ENCODE data around the gene CABLES1. TPM values are rescaled to one million over a fixed set of nuclear protein-coding genes. Genes with fewer than 3 reads are reported as not detected.

Gene CABLES1
- total and polyA plus RNA-seq, 2 of the 4 experiments (the other 2 are of a cell fraction): 4.7 to 5.7 TPM

DNA sequence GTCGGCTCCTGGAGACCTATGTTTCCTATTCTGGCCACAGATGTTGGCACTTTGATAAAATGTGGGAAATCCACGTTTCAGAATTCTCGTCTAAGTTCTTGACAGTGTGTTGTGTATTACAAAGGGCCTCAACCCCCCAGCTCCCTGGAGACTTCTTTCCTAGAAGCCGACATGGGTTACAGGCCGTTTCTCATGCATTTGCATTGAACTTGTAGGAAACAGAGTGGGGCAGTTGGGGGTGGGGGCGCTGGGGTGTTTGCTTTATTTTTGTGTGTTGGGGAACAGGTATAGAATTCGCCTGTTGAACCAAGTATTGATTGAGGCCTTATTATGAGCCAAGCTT is 104.0 kb downstream of the CABLES1 start:
- intact Hi-C loops (cut with micrococcal nuclease): no loop called here

More for the DNA sequence above, 104.0 kb downstream of the CABLES1 start:
- H3K18ac ChIP-seq (ENCODE audit: low read depth, low read length): no peak overlapping the region
- peaks cover 13% of the 10 kb centered on the region for H3K4me1 ChIP-seq (ENCODE audit: control insufficient read depth, insufficient read depth, low read length)
- BruUV-seq (replicated peaks): no TSS peak
- H3K14ac ChIP-seq (replicated peaks; ENCODE audit: low read depth, low read length): no peak overlapping the region
- peak overlapping the region in 1 of 2 experiments; percentile 59; a peak in 1 of 4 replicates for H4K8ac ChIP-seq (ENCODE audit: low read depth in 2 of 2, low read length in 2 of 2)
- H3K4ac ChIP-seq (ENCODE audit: low read depth, low read length): no peak overlapping the region
- no peak overlapping the region for H2AK9ac ChIP-seq (replicated peaks; ENCODE audit: low read depth, low read length, poor library complexity)
- no peak overlapping the region for H4K5ac ChIP-seq (ENCODE audit: low read depth, low read length)
- H2AK5ac ChIP-seq (ENCODE audit: low read depth, low read length): 0 out of 2 replicates have a peak overlapping the region, but pooled peaks have one; percentile 6
- no peak overlapping the region for H3K23ac ChIP-seq (ENCODE audit: low read depth, low read length)
- TF ChIP-seq, protein P1, sequence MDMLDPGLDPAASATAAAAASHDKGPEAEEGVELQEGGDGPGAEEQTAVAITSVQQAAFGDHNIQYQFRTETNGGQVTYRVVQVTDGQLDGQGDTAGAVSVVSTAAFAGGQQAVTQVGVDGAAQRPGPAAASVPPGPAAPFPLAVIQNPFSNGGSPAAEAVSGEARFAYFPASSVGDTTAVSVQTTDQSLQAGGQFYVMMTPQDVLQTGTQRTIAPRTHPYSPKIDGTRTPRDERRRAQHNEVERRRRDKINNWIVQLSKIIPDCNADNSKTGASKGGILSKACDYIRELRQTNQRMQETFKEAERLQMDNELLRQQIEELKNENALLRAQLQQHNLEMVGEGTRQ (IDR thresholded peaks at IDR 0.05; ENCODE audit: low read depth, low read length): no peak
- TF ChIP-seq CEBPB (IDR thresholded peaks at IDR 0.05; ENCODE audit: low read depth, low read length): no peak
- TF ChIP-seq RAD21 (IDR thresholded peaks at IDR 0.05; ENCODE audit: low read length): no peak
- TF ChIP-seq RCOR1 (IDR thresholded peaks at IDR 0.05; ENCODE audit: insufficient replicate concordance, low read length): no peak
- no peak for TF ChIP-seq SMC3 (IDR thresholded peaks at IDR 0.05; ENCODE audit: low read depth, low read length)
- no peak for TF ChIP-seq RFX5 (IDR thresholded peaks at IDR 0.05; ENCODE audit: low read depth, low read length)
- no peak for TF ChIP-seq NFE2L2 (IDR thresholded peaks at IDR 0.05; ENCODE audit: low read depth, low read length)
- no peak for TF ChIP-seq POLR2A (IDR thresholded peaks at IDR 0.05; ENCODE audit: low read depth, low read length)
- no peak for TF ChIP-seq CHD1 (IDR thresholded peaks at IDR 0.05; ENCODE audit: low read depth, low read length)
- no peak for TF ChIP-seq MXI1 (IDR thresholded peaks at IDR 0.05; ENCODE audit: borderline replicate concordance, low read depth, low read length)
- TF ChIP-seq, protein P2, sequence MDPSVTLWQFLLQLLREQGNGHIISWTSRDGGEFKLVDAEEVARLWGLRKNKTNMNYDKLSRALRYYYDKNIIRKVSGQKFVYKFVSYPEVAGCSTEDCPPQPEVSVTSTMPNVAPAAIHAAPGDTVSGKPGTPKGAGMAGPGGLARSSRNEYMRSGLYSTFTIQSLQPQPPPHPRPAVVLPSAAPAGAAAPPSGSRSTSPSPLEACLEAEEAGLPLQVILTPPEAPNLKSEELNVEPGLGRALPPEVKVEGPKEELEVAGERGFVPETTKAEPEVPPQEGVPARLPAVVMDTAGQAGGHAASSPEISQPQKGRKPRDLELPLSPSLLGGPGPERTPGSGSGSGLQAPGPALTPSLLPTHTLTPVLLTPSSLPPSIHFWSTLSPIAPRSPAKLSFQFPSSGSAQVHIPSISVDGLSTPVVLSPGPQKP (IDR thresholded peaks at IDR 0.05; ENCODE audit: borderline replicate concordance, low read depth, low read length): no peak
- TF ChIP-seq, protein P3, sequence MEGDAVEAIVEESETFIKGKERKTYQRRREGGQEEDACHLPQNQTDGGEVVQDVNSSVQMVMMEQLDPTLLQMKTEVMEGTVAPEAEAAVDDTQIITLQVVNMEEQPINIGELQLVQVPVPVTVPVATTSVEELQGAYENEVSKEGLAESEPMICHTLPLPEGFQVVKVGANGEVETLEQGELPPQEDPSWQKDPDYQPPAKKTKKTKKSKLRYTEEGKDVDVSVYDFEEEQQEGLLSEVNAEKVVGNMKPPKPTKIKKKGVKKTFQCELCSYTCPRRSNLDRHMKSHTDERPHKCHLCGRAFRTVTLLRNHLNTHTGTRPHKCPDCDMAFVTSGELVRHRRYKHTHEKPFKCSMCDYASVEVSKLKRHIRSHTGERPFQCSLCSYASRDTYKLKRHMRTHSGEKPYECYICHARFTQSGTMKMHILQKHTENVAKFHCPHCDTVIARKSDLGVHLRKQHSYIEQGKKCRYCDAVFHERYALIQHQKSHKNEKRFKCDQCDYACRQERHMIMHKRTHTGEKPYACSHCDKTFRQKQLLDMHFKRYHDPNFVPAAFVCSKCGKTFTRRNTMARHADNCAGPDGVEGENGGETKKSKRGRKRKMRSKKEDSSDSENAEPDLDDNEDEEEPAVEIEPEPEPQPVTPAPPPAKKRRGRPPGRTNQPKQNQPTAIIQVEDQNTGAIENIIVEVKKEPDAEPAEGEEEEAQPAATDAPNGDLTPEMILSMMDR (conservative IDR thresholded peaks at IDR 0.05; ENCODE audit: low read depth, low read length): no peak
- no peak for TF ChIP-seq MAFK (IDR thresholded peaks at IDR 0.05; ENCODE audit: low read depth, low read length)
- no peak for TF ChIP-seq MAZ (IDR thresholded peaks at IDR 0.05; ENCODE audit: borderline replicate concordance, low read depth, low read length)
- TF ChIP-seq FOS (IDR thresholded peaks at IDR 0.05; ENCODE audit: low read depth, low read length): no peak
- TF ChIP-seq BHLHE40 (IDR thresholded peaks at IDR 0.05; ENCODE audit: low read depth, low read length): no peak
- dilution Hi-C loops (cut with HindIII; ENCODE audit: low sequenced_read_pairs, unreplicated experiment): no loop called here
- no peak overlapping the region for H3K27ac ChIP-seq (ENCODE audit: insufficient read depth, low read length)
- H3K56ac ChIP-seq (ENCODE audit: extremely low read depth, insufficient read depth, low read length): no peak overlapping the region
- no peak for ATAC-seq (ENCODE audit: low read depth)
- in situ Hi-C loops (cut with MboI; ENCODE audit: low sequenced_read_pairs): no loop called here
- peaks cover 3 to 11% of the 10 kb centered on the region in 2 experiments; a peak in 2 of 4 replicates for H3K79me1 ChIP-seq (ENCODE audit: low read depth in 1 of 2, low read length in 2 of 2)
- no peak overlapping the region for H2BK15ac ChIP-seq (ENCODE audit: low read depth, low read length)
- ChIA-PET POLR2A (ENCODE audit: unreplicated experiment) (no interaction called here), CTCF (no interaction called here)
- H3K27me3 ChIP-seq (ENCODE audit: control insufficient read depth, insufficient read depth, low read length): no peaks in the 10 kb centered on the region
- no peak overlapping the region for H2BK120ac ChIP-seq (ENCODE audit: low read depth, low read length)
- H3K4me2 ChIP-seq (ENCODE audit: low read depth, low read length): no peak overlapping the region
- WGBS, 2 experiments (ENCODE audit: extremely low coverage in 2 of 2, insufficient read length in 1 of 2): no CpG with 5 or more reads among the region's 7 CpGs
- H4K91ac ChIP-seq (ENCODE audit: insufficient read depth, low read depth, low read length): no peak overlapping the region
- H3K36me3 ChIP-seq (ENCODE audit: control insufficient read depth, insufficient read depth, low read length): peaks cover 43% of the 10 kb centered on the region
- H2BK5ac ChIP-seq (ENCODE audit: low read depth, low read length, poor library complexity, severe bottlenecking): no peak overlapping the region
- H3K9me1 ChIP-seq (ENCODE audit: insufficient read depth, low read length): peaks cover 6% of the 10 kb centered on the region
- H3K9me3 ChIP-seq (ENCODE audit: control insufficient read depth, insufficient read depth, low read length): no peaks in the 10 kb centered on the region
- 0 out of 2 replicates have a peak overlapping the region, but pooled peaks have one; percentile 10 for H2BK20ac ChIP-seq (ENCODE audit: low read depth, low read length)
- no peak overlapping the region for H3K9ac ChIP-seq (ENCODE audit: low read depth, low read length)
- no peak overlapping the region for H3K4me3 ChIP-seq (ENCODE audit: insufficient read depth, low read depth, low read length)
- DNase-seq: no peak
- H4K20me1 ChIP-seq (ENCODE audit: insufficient read depth, low read length): no peaks in the 10 kb centered on the region
- no peak overlapping the region for H2AFZ ChIP-seq (replicated peaks; ENCODE audit: low read length, poor library complexity)
